GM19240 (cell line): Measurements from ENCODE around the gene ZSCAN32.

Experiments used
- DNase-seq: peaks from one replicate; pipeline ENCODE4 v3.0.0; 2011; ENCODE audit warnings: low spot score; ENCODE audit not compliant: insufficient read length

Gene ZSCAN32

DNA sequence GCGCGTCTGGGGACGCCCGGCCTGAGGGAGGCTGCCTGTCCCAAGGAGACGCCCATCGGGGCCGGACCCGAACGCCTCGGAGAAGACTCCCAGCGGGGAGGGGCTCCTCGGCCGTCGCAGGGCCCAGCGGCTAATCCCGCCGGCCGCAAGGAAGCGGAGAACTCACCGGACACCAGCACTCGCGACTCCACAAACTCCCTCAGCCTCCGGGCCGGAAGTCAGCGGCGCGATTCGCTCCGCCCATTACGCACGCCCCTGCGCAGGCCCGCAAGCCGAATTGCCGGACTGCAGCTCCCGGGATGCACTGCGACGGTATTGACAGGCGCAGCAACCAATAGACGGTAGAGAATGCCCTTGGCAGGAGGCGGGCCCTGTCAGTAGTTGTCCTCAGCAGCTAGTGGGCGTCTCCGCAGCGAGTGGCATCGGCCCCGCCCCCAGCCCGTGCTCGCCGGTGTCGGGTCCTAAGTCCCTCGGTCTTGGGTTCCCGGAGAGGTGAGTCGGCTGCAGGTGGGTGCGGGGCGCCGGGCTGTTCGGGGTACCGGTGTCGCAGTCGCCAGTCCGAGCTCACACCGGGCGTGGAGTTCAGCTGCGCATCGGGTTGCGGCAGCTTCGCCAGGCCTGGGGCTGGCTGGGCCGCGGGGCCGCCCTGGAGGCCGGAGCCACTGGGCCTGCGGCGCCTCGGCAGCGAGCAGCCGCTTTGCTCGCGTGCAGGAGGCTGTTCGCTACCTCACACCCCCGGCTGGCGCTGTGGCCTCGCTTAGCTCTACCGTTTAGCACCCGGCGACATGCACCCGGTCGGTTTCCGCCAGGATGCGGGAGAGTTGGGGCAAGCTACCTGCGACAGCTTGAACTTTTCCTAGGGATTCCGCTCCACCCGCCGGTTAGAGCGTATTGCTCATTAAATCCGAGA is at the start of gene ZSCAN32, which contains the start of gene ZNF174:
ZSCAN32 (minus strand) TSS at position 226 of the 910 bp plus-strand sequence. CDS start 3,447 bp downstream, outside the sequence.
ZNF174 (plus strand) TSS at position 437 of the 910 bp plus-strand sequence. CDS start 790 bp downstream, outside the sequence.
- peak; percentile 94 for DNase-seq

DNA sequence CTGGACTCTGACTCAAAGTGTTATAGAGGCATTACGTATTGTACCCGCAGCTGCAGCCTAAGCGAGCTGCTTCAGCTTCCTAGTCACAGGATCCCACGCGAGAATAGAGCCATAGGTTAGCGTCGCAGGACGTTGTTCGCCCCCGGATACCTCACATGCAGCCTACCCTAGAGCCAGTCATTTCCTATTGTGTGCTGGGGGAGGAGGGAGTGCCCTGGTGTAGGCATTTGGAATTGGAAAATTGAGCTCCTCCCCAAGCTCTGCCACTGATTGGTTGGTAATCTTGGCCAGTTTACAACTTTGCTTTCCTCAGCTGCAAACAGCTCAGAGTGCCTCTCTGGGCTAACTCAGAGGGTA is 43.2 kb upstream of the ZSCAN32 start:
- no peak for DNase-seq

DNA sequence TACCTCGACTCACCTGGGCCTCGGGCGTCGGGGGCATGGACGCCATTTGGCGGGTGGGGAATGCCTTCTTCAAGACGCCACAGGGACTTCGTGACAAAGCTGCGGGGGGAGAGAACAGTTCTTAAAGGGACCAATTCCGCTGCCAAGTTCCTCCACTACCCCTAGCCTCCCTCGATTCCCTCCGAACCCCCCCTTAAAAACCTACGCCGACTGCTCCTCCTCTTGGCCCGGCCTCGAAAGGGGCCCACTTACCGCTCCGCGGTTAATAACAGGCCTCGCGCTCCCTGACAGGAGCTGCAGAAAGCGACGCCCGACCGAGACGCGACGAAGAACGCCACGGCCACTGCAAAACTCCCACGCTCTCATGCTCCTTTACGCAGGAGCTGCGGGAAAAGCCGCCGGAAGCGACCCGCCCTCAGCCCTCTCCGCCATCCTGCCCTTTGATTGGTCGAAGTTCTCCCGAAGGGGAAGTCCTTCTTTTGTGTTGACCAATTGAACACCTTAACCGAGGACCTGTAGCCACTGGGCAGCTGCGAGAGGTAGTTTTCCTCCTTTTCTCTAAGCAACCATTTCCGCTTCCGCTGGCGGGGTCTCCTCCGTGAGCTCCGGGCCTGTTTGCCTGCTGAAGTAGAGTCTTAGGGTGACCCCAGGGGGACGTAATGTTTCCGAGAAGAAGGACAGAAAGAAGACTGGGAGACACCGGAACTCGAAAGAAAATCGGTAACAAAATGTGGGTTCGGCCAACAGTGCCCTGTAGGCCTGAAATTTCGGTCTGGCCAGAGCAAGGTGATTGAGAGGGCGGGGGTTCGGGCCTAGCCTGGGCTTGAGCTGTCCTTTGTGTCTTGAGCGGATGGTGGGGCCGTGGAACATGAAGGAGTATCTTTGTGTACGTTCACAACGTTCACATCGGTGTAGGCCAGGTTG is 42.6 kb upstream of the ZSCAN32 start, which contains the start of the genes NAA60 and ZNF597:
NAA60 (plus strand) TSS at position 573 of the 924 bp plus-strand sequence. CDS start 32,548 bp downstream, outside the sequence.
ZNF597 (minus strand) TSS at position 397 of the 924 bp plus-strand sequence; CDS start at position 46, 351 bp downstream.
- DNase-seq, result peak; percentile 65

DNA sequence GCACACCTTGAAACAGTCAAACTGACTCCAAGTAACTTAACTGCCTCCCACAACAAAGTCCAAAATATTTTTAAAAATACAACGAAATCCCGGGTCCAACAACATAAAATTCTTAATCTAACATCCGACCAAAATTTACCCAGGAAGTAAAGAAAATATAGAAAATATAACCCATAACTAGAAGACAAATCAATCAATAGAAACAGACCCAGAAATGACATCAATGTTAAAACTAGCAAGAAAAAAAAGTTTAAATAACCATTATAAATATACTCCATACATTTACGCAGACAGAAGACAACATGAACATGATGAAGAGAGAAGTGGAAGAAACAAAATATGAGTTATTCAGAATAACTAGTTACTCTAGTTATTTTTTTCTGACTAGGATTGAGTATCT is 38.8 kb upstream of the ZSCAN32 start:
- no peak for DNase-seq

DNA sequence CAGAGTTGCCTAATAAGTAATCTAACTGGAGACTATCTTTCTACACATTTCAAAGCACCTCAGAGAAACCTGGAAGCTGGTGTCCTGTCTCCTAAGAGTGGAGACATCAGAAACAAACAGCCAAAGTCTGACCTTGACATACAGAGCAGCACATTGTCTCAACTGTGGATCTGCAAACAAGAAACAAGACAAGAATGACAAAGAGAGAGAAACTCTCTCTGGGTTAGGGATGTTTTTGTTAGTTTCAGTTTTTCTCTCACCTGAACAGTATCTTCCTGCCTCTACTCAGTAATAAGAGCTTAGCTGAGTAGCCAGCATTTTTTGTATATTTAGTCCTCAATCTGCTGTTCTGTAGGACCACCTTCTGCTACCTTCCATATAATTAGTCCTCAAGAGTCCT is 33.6 kb upstream of the ZSCAN32 start:
- DNase-seq, result no peak

DNA sequence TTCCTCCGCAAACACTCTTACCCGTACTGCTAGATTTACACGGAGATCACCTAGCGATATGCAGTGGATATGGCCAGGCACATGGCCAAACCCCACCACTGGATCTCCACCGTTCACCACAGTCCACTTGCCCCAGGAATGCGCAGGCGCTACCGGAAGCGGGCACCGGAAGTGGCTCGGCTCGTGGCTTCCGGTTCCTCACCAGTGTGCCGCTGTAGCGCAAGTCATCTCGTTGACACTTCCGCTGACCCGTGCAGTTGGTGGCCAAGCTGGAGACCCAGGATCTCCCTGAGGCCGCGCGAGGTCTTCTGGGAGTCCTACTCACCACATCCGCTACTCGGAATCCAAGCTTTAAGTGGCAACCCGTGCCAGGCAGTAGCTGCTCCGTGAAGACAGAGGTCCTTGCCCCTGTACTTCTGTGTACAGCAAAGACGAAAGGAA is 31.0 kb upstream of the ZSCAN32 start:
- peak; percentile 19 for DNase-seq

DNA sequence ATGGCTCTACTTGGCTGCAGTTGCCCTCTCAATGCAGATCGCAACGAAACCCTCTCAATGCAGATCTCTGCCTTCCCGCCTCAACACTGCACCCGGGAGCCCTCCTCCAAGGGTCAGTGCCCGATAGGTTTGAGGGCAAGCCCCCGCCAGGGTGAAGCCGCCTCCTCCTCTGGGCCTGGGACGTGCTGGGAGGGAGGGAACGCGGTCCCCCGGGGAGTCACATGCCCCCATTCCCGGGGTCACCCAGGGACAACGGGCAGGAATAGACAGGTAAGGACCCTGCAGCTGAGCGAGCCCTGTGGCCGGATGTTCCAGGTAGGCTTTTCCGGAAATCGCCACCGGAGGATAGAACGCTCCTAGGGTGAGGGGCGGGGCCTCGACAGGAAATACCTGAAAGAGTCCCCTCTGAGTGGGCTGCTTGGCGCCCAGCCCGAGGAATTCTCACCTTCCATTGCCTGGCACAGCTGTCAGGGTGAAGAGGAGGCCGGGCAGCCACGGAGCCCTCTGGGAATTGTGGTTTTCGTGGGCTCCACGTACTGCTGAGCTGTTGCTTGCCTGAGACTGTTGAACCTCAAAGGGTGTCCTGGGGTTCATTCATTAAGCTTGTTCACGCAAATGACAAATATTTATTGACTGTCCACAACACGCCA is 13.1 kb upstream of the ZSCAN32 start:
- DNase-seq, result no peak

DNA sequence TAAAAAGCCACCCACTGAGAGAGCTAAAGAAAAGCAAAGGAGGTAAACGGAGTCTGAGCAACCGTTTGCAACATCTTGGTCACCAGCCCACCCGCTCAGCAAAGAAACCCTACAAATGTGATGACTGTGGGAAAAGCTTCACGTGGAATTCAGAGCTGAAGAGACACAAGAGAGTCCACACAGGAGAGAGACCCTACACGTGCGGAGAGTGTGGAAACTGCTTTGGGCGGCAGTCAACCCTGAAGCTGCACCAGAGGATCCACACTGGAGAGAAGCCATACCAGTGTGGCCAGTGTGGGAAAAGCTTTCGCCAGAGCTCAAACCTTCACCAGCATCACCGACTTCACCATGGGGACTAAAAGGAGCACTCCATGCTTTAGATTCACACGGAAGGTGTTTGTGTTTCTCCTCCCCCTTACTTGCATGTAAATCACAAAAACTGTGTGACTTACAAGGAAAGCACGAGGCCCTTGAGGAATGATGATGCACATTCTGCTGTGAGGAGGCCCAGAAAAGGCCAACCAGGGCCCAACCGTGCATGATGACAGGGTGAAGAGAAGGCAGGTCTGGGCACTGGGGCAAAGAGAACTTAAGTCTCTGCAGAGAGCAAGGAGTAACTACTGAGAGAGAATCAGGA is 7.9 kb upstream of the ZSCAN32 start:
- no peak for DNase-seq

DNA sequence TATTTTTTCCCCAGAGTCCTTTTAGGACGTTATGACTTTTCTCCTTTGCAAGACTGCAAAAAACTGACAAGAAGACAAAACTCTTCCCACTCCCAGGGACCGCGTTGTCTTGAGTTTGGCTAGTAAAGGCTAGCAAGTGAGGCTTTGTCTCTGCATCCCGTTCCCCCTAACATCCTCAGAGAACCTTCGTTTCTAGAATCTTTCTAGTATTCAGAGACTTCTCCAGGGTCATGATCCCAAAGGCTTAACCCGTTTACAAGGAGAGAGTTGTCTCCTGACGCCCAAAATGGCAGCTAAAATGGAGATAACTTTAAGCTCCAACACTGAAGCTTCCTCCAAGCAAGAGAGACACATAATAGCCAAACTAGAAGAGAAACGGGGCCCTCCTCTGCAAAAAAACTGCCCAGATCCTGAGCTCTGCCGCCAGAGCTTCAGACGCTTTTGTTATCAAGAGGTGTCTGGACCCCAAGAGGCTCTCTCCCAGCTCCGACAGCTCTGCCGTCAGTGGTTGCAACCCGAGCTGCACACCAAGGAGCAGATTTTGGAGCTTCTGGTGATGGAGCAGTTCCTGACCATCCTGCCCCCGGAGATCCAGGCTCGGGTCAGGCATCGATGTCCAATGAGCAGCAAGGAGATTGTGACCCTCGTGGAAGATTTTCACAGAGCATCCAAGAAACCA is 1.1 kb upstream of the ZSCAN32 start:
- no peak for DNase-seq

DNA sequence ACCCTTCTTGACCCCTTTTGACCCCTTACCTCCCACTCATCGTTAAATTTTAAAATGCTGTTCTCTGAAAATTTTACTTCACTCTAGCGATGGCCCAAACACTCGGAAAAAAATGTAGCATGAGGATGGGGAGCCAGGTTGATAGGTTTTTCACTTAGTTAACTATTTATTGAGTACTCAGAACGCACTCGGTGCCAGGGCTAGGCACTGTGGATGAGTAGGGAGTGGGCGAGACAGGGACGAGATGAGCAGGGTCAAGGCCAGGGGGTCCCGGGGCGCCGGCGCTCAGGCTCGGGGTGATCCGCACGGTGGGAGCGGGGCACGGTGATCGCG is 392 bp downstream of the ZSCAN32 start:
- no peak for DNase-seq

DNA sequence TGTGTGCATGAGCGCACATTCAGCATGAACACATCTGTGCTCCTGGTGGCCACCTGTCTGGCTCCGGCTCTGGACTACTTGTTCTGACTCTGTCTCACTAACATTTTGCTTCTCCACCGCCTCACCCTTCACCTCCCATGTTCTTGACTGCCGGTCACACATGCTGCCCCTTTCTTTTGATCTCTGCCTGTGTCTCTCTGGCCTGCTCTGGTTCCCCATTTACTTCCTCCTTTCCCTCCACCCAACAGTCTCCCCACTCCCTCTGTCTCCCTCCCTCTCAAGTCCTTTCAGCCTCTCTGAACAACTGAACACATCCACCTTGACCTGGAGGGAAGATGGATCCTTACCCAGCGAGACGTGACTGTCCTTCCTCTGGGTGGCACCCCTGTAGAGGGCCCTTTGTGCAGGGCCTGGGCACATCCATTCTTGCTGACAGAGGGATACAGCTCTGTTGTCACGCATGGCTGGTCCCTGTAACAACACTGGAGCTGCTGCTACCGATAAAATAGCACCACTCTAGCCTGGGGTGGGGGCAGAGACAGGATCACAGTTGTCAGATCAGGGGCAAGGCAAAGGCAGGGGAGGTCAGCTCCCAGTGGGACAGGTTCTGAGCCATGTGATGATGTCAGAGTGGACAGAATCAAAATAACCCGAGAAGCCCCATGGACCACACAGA is 11.0 kb downstream of the ZSCAN32 start:
- DNase-seq, result no peak

DNA sequence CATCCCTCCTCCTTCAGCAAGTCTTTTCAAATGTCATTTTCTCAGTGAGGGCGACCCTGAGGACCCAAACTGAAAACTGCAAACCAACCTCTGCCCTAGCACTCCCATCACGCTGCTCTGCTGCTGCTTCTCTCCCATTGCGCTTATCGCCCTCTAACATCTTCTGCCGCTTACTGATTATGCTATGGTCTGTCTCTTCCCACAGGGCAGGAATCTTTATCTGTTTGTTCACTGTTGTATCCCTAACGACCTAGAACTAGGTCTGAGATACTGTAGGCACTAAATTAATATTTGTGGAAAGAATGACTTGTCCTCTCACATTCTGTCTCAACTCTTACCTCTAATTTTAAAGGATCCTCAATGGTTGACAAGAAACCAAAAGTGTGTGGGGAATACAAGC is 12.5 kb downstream of the ZSCAN32 start:
- DNase-seq, result no peak

DNA sequence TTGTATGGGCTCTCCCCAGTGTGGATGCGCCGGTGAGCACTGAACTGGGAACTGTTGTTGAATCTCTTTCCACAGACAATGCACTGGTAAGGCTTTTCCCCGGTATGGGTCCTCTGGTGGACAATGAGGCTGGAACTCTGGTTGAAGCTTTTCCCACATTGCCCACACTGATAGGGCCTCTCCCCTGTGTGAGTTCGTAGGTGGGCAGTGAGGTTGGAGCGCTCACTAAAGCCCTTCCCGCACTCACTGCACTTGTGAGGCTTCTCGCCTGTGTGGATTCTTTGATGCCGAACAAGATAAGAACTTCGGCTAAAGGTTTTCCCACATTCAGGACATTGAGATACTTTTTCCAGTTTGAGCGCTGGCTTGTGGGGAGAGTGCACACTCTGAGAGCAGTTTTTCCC is 17.8 kb downstream of the ZSCAN32 start:
- no peak for DNase-seq

DNA sequence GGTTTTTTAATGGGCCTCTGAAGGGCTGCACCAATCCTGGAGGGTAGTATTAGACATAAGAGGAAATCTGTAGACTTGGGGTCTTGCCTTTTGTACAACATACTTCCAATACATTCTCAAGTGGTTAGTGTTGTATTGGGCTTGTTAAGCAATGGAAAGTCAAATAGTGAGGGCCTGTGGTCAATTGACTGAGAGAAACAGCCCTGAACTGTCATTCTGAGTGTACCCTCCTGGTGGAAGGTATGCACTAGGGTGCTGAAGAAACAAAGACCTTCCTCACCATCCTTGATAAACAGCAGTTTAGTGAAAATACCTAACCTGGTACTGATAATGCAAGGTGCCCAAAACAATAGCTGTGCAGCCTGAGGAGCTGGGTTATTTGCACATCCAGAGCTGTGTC is 22.9 kb downstream of the ZSCAN32 start:
- no peak for DNase-seq

DNA sequence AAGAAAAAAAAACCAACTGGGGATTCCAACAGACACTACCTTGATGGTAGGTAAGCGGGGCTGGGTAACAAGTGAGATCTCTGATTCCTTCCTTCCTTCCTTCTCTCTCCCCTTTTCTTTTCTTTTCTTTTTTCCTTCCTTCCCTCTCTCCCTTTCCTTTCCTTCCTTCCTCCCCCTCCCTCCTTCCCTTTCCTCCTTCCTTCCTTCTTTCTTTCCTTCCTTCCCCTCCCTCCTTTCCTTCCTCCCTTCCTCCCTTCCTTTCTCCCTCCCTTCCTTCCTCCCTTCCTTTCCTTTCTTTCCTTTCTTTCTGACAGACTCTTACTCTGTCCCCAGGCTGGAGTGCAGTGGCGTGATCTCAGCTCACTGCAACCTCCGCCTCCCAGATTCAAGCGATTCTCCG is 25.1 kb downstream of the ZSCAN32 start:
- DNase-seq, result no peak

DNA sequence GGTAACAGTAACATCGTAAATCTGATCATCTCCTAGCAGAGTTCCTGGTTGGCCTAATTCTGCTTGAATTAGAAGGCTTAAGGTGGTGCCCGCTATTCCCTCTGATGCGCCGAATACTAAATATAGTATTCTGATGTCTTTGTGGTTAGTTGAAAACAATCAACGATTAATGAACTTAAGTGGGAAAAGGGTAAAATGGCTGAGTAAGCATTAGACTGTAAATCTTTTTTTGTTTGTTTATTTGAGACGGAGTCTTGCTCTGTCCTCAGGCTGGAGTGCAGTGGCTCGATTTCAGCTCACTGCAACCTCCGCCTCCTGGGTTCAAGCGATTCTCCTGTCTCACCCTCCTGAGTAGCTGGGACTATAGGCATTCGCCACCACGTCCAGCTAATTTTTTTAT is 31.7 kb downstream of the ZSCAN32 start:
- DNase-seq, result no peak

DNA sequence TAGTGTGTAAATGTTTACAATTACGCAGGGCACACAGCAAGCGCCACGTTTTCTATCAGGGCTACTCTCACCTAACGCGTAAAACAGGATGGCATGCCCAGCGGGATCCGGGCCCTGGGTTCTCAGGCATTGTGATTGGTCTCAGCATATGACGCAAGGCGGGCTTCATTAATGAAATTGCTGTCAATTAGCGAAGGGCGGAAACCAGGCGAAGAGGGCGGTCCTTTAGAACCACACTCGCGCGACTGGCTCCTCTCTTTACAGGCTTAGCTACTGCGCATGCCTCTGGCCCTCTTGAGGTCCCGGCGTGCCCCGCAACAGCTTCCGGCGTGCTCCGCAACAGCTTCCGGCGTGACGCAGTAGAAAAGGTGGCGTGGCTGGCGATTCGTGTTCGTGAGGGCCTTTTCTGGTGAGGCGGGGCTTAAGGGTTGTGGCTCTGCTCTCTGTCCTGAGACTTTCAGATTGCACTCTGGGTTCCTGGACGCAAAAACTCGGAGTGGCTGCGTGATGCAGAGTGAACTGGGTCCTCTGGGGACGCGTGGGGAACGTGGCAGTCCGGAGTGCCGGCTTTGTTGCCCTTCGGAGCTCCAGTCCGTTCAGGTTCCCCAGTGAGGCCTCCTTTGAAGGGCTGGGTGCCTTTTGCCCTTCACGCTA is 35.9 kb downstream of the ZSCAN32 start:
- DNase-seq, result peak; percentile 65

DNA sequence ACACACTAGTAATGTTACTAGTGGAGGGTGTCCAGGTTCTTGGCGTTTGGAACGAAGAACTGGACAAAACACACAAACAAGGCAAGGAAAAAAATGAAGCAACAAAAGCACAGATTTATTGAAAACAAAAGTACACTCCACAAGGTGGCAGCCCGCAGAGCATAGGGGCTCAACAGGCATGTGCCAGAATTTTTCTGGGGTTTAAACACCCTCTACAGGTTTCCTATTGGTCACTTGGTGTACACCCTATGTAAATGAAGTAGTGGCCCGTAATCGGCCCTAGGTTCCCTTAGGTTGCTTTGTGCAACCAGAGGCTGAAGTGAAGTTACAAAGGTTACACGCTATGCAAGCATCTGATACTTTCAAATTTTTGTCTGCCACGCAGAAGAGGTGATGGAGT is 37.0 kb downstream of the ZSCAN32 start:
- no peak for DNase-seq

DNA sequence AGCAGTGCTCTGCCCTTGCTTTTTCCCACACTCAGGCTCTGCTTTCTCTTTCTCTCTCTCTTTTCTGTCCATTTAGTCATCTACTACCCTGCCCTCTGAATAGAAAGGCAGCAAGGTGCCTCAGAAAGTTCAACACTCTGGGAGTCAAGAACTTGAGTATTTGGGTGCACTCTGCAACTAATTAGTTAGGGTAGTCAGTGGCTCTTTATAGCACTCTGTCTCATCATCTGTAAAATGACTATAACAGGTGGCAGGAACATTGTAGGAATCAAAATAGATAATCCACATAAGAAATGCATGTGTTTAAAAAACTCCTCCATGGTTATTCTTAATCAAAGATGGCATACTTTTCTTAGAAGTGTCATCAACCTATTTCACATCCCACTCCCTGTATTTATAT is 37.9 kb downstream of the ZSCAN32 start:
- no peak for DNase-seq
